GM18502 (cell line): ENCODE measurements around the gene EIF1B.

Source experiments
- ATAC-seq: cut with Tn5 transposase; IDR thresholded peaks from one replicate; pipeline ENCODE4 v1.9.1; 2021; ENCODE audit warnings: mild to moderate bottlenecking; ENCODE audit not compliant: unreplicated experiment, poor library complexity

EIF1B gene

GRCh38 chr3:40337136-40338108 lies 27.9 kb downstream of the EIF1B start:
- ATAC-seq: peak; percentile 78

GRCh38 chr3:40339871-40340270 lies 30.4 kb downstream of the EIF1B start:
- no peak for ATAC-seq

GRCh38 chr3:40340541-40341170 lies 31.1 kb downstream of the EIF1B start:
- ATAC-seq: no peak

GRCh38 chr3:40341671-40342070 lies 32.2 kb downstream of the EIF1B start:
- ATAC-seq: no peak

- no peak for ATAC-seq
These were observed 41.0 kb downstream of the EIF1B start for GRCh38 chr3:40350529-40350928.

GRCh38 chr3:40355410-40355809 lies 45.9 kb downstream of the EIF1B start:
- ATAC-seq: no peak

- ATAC-seq: no peak
These were observed 48.9 kb downstream of the EIF1B start for GRCh38 chr3:40358454-40358853.
